K562 (cell line): Measurements from ENCODE around the gene DSP. TPM values are rescaled to one million over a fixed set of nuclear protein-coding genes. Genes with fewer than 3 reads are reported as not detected.

Experiments used
- CREB1 ChIP-seq, 2 experiments: sonication (generic) in 1 of 2; formaldehyde crosslinking in 1 of 2; IDR thresholded peaks; 2 replicates each; pipeline versions ENCODE4 v1.6.1 to v1.8.0; 2012 to 2022; ENCODE audit warnings: inconsistent platforms in 1 of 2, mild to moderate bottlenecking in 1 of 2, missing genetic modification reagents in 1 of 2, moderate library complexity in 1 of 2
- CREB5 ChIP-seq: fragments of 250-450 bp; sonication (Bioruptor Pico); IDR thresholded peaks from 2 replicates; pipeline ENCODE4 v1.5.0; 2020; ENCODE audit warnings: mild to moderate bottlenecking
- EP400 ChIP-seq: fragments of 450-650 bp; IDR thresholded peaks from 2 replicates; pipeline ENCODE4 v1.6.1; 2017; ENCODE audit warnings: antibody characterized with exemption, mild to moderate bottlenecking, moderate library complexity
- EZH2 ChIP-seq: IDR thresholded peaks from 2 replicates; pipeline ENCODE4 v1.6.1; 2012; ENCODE audit warnings: low read depth, mild to moderate bottlenecking, inconsistent platforms, low read length, borderline replicate concordance
- HLTF ChIP-seq: fragments of 450-650 bp; IDR thresholded peaks from 2 replicates; pipeline ENCODE4 v1.6.1; 2016
- MAFK ChIP-seq: IDR thresholded peaks from 2 replicates; pipeline ENCODE4 v1.6.1; 2011; ENCODE audit warnings: low read length, improper control_type of control experiment
- MAX ChIP-seq: sonication (generic); formaldehyde crosslinking; IDR thresholded peaks from 2 replicates; pipeline ENCODE4 v1.9.0; 2022; ENCODE audit warnings: mild to moderate bottlenecking, missing genetic modification reagents
- NONO ChIP-seq, 2 experiments: fragments of 200-400 bp in 1 of 2; fragments of 450-650 bp in 1 of 2; formaldehyde crosslinking in 1 of 2; IDR thresholded peaks; 2 replicates each; pipeline ENCODE4 v1.6.1; 2017; ENCODE audit warnings: low read depth in 2 of 2, mild to moderate bottlenecking in 2 of 2, moderate library complexity in 2 of 2, low read length in 1 of 2
- NR1H2 ChIP-seq: sonication (generic); formaldehyde crosslinking; IDR thresholded peaks from 2 replicates; pipeline ENCODE4 v1.4.0; 2020; ENCODE audit warnings: mild to moderate bottlenecking, missing genetic modification reagents
- PATZ1 ChIP-seq: fragments of 250-450 bp; sonication (Bioruptor Pico); IDR thresholded peaks from 2 replicates; pipeline ENCODE4 v1.5.0; 2020; ENCODE audit warnings: mild to moderate bottlenecking, borderline replicate concordance
- POLR2AphosphoS2 ChIP-seq: IDR thresholded peaks from 2 replicates; pipeline ENCODE4 v1.6.1; 2012; ENCODE audit warnings: low read length, improper control_type of control experiment
- POLR3A ChIP-seq: IDR thresholded peaks from 2 replicates; pipeline ENCODE4 v1.6.1; 2011; ENCODE audit warnings: borderline replicate concordance, mild to moderate bottlenecking, moderate library complexity; ENCODE audit not compliant: insufficient read length, insufficient read depth; ENCODE audit errors: extremely low read depth
- PPARD ChIP-seq: fragments of 250-450 bp; sonication (Bioruptor Pico); IDR thresholded peaks from 2 replicates; pipeline ENCODE4 v1.8.0; 2022; ENCODE audit warnings: inconsistent platforms, mild to moderate bottlenecking, moderate library complexity
- RAD51 ChIP-seq: fragments of 450-650 bp; IDR thresholded peaks from 2 replicates; pipeline ENCODE4 v1.7.1; 2016; ENCODE audit warnings: low read depth, mild to moderate bottlenecking, borderline replicate concordance
- SAP30 ChIP-seq: fragments of 200-600 bp; sonication (generic); IDR thresholded peaks from 2 replicates; pipeline ENCODE4 v1.6.1; 2012; ENCODE audit warnings: borderline replicate concordance, low read depth, mild to moderate bottlenecking, moderate library complexity, low read length, control low read depth, inconsistent platforms; ENCODE audit not compliant: insufficient read depth, poor library complexity, severe bottlenecking
- TFE3 ChIP-seq: fragments of 450-650 bp; formaldehyde crosslinking; IDR thresholded peaks from 2 replicates; pipeline ENCODE4 v1.4.0; 2020; ENCODE audit warnings: mild to moderate bottlenecking, mixed read lengths
- TOE1 ChIP-seq, 2 experiments: fragments of 450-650 bp in 1 of 2; sonication (generic) in 1 of 2; formaldehyde crosslinking in 1 of 2; IDR thresholded peaks; 2 replicates each; pipeline versions ENCODE4 v1.7.1 to v1.8.0; 2016 to 2022; ENCODE audit warnings: borderline replicate concordance in 2 of 2, mild to moderate bottlenecking in 2 of 2, antibody characterized with exemption in 1 of 2, inconsistent platforms in 1 of 2, low read depth in 1 of 2, missing genetic modification reagents in 1 of 2, moderate library complexity in 1 of 2
- XRCC3 ChIP-seq: fragments of 450-650 bp; IDR thresholded peaks from 2 replicates; pipeline ENCODE4 v1.6.1; 2017; ENCODE audit warnings: mild to moderate bottlenecking, moderate library complexity
- ZNF217 ChIP-seq: sonication (generic); formaldehyde crosslinking; IDR thresholded peaks from 2 replicates; pipeline ENCODE4 v1.8.0; 2022; ENCODE audit warnings: mild to moderate bottlenecking, missing genetic modification reagents
- ZNF551 ChIP-seq: fragments of 250-450 bp; sonication (Bioruptor Pico); IDR thresholded peaks from 2 replicates; pipeline ENCODE4 v1.5.0; 2021; ENCODE audit warnings: mild to moderate bottlenecking, moderate library complexity
- ZNF785 ChIP-seq: fragments of 250-450 bp; sonication (Bioruptor Pico); IDR thresholded peaks from 2 replicates; pipeline ENCODE4 v1.4.0; 2020; ENCODE audit warnings: mild to moderate bottlenecking
- polyA plus RNA-seq, 8 experiments: library from polyadenylated mRNA; depleted of rRNA in 4 of 8; stranded (reverse) in 5 of 8; unstranded in 3 of 8; fragments of >200 nt; fragmentation: Nextera tagmentation in 2 of 8; fragmentation: Illumina TruSeq in 1 of 8; extraction: Ambion mirVana in 2 of 8; extraction: Trizol in 1 of 8; gene quantifications; 2 replicates each; pipeline versions ENCODE4 v1.2.1 to v1.2.3, GENCODE V29; 2011 to 2014; ENCODE audit warnings: inconsistent platforms in 1 of 8, missing spikeins in 1 of 8
- total RNA-seq, 7 experiments: library from RNA; depleted of rRNA in 6 of 7; stranded (reverse); fragments of >200 nt in 6 of 7; fragmentation: Illumina TruSeq in 2 of 7; extraction: Trizol in 2 of 7; gene quantifications; 2 replicates each; pipeline versions ENCODE4 v1.2.1 to v1.2.3, GENCODE V29; 2011 to 2021; ENCODE audit warnings: low replicate concordance in 1 of 7

Gene DSP
- total and polyA plus RNA-seq, 9 of the 15 experiments (the other 6 are each of a cell fraction or from before 2014, with no cell fraction given) = under 0.01 to 0.24 (median 0.03) TPM; not detected in 2

GRCh38 chr6:7589949-7590917, 48.8 kb downstream of the DSP start, which contains the start of gene SNRNP48 (continued):
- TF ChIP-seq POLR3A (no peak), PPARD (CRISPR knock-in tag) (no peak), NONO (IDR thresholded peaks at IDR 0.05; ENCODE audit: low read depth in 2 of 2, low read length in 1 of 2) (no peak; a peak in 1 of 4 replicates), EP400 (peak; percentile 67; the same call in 1 of the 2 replicates), XRCC3 (no peak), SAP30 (peak; percentile 72), TOE1 (IDR thresholded peaks at IDR 0.05; ENCODE audit: borderline replicate concordance) (peak; percentile 94), TOE1 (CRISPR knock-in tag; IDR thresholded peaks at IDR 0.05; ENCODE audit: borderline replicate concordance, low read depth) (no peak), MAFK (no peak), ZNF217 (CRISPR knock-in tag) (no peak), HLTF (no peak), RAD51 (peak; percentile 96), ZNF785 (CRISPR knock-in tag) (no peak), CREB1 (IDR thresholded peaks at IDR 0.05) (no peak), CREB1 (CRISPR knock-in tag; IDR thresholded peaks at IDR 0.05) (no peak), PATZ1 (no peak), TFE3 (CRISPR knock-in tag) (peak; percentile 96), POLR2AphosphoS2 (no peak; the same call in 1 of the 2 replicates), ZNF551 (CRISPR knock-in tag) (no peak), NR1H2 (CRISPR knock-in tag) (no peak), MAX (CRISPR knock-in tag) (peak; percentile 92), EZH2 (no peak), CREB5 (CRISPR knock-in tag) (no peak)
